K562 (cell line): ENCODE data around the gene ZNF362. TPM values are rescaled to one million over a fixed set of nuclear protein-coding genes. Genes with fewer than 3 reads are reported as not detected.

Source experiments
- ATAC-seq: fragments of 200-7000 bp; cut with Tn5 transposase; 3 replicates; pipeline ENCODE4 v1.9.1; 2020; ENCODE audit warnings: moderate library complexity
- BruUV-seq: library from RNA; stranded (reverse); fragments of 400-500 nt; replicated peaks from 2 replicates; lab custom pipeline; 2021; lab: Mats Ljungman, UMichigan
- CTCF ChIA-PET: fragments of 300-600 bp; formaldehyde crosslinking; extraction: SDS; loops from one replicate; lab custom pipeline; 2021; ENCODE audit warnings: low intra/inter-chr PET ratio; lab: Yijun Ruan, JAX
- POLR2A ChIA-PET: fragments of 300-600, 350-650 bp; sonication (Branson Sonifier 250); formaldehyde crosslinking; extraction: SDS; loops from one replicate; lab custom pipeline; 2021; ENCODE audit warnings: antibody characterized with exemption, inconsistent platforms; lab: Yijun Ruan, JAX
- DNase-seq, 4 experiments: peaks; one replicate each; pipeline versions ENCODE4 v3.0.0 to v3.0.0-alpha.2; 2011 to 2018; ENCODE audit warnings: low spot score in 3 of 4, mixed read lengths in 3 of 4; ENCODE audit errors: extremely low read depth in 1 of 4
- FAIRE-seq: peaks from 2 replicates; lab custom pipeline; 2011; peaks lifted over from hg19 to GRCh38; lab: Jason Lieb, UNC
- H2AFZ ChIP-seq: 2 replicates; pipeline ENCODE4 v1.6.0; 2011; ENCODE audit warnings: low read depth, low read length, control low read depth, inconsistent platforms
- H3K27ac ChIP-seq: fragments of 200-600 bp; 3 replicates; pipeline ENCODE4 v1.8.0; 2011; ENCODE audit warnings: low read depth, mild to moderate bottlenecking, control low read depth, inconsistent platforms, low read length, moderate library complexity, mixed read lengths; ENCODE audit errors: extremely low read depth
- H3K27me3 ChIP-seq, 2 experiments: fragments of 300-600 bp in 1 of 2; 2 replicates in 1 of 2; 3 replicates in 1 of 2; pipeline versions ENCODE4 v1.6.0 to v1.8.0; 2011; ENCODE audit warnings: inconsistent platforms in 2 of 2, low read length in 2 of 2, mild to moderate bottlenecking in 1 of 2, mixed read lengths in 1 of 2, moderate library complexity in 1 of 2; ENCODE audit not compliant: control insufficient read depth in 2 of 2, insufficient read depth in 2 of 2
- H3K36me3 ChIP-seq: fragments of 300-600 bp; 3 replicates; pipeline ENCODE4 v1.8.0; 2011; ENCODE audit warnings: mild to moderate bottlenecking, low read length, inconsistent platforms; ENCODE audit not compliant: control insufficient read depth, insufficient read depth
- H3K4me1 ChIP-seq, 2 experiments: fragments of 200-600 bp in 1 of 2; replicated peaks in 1 of 2; 2 replicates in 1 of 2; 3 replicates in 1 of 2; pipeline versions ENCODE4 v1.5.1 to v1.8.0; 2011; ENCODE audit warnings: inconsistent platforms in 2 of 2, low read length in 2 of 2, mild to moderate bottlenecking in 1 of 2, mixed read lengths in 1 of 2, moderate library complexity in 1 of 2; ENCODE audit not compliant: control insufficient read depth in 2 of 2, insufficient read depth in 2 of 2
- H3K4me2 ChIP-seq: 2 replicates; pipeline ENCODE4 v1.6.1; 2011; ENCODE audit warnings: low read length, control low read depth, inconsistent platforms, mixed read lengths; ENCODE audit not compliant: insufficient read depth
- H3K4me3 ChIP-seq: fragments of 200-600 bp; sonication (generic), shearing (Covaris generic); 2 replicates; pipeline ENCODE4 v1.5.1; 2016; ENCODE audit warnings: control low read depth, inconsistent platforms
- H3K79me2 ChIP-seq: fragments of 200-600 bp; 3 replicates; pipeline ENCODE4 v1.8.0; 2011; ENCODE audit warnings: low read length, inconsistent platforms; ENCODE audit not compliant: control insufficient read depth, insufficient read depth
- H3K9ac ChIP-seq, 2 experiments: 2 replicates each; pipeline versions ENCODE4 v1.6.0 to v1.6.1; 2011; ENCODE audit warnings: low read depth in 2 of 2, low read length in 2 of 2, control low read depth in 1 of 2, inconsistent platforms in 1 of 2, mild to moderate bottlenecking in 1 of 2, mixed read lengths in 1 of 2; ENCODE audit not compliant: insufficient read depth in 1 of 2
- H3K9me1 ChIP-seq: one replicate; pipeline ENCODE4 v1.6.0; 2011; ENCODE audit warnings: inconsistent platforms, mild to moderate bottlenecking, low read length, moderate library complexity; ENCODE audit not compliant: control insufficient read depth, insufficient read depth
- H3K9me3 ChIP-seq: replicated peaks from 2 replicates; pipeline ENCODE4 v1.5.1; 2011; ENCODE audit warnings: low read depth, low read length, inconsistent platforms; ENCODE audit not compliant: control insufficient read depth, insufficient read depth
- H4K20me1 ChIP-seq: replicated peaks from 2 replicates; pipeline ENCODE4 v1.6.1; 2011; ENCODE audit warnings: low read length, inconsistent platforms, mixed read lengths; ENCODE audit not compliant: control insufficient read depth, insufficient read depth
- ILF3 ChIP-seq: fragments of 450-650 bp; IDR thresholded peaks from 2 replicates; pipeline ENCODE4 v1.6.1; 2018; ENCODE audit warnings: antibody characterized with exemption, mild to moderate bottlenecking, moderate library complexity, borderline replicate concordance
- NFIX ChIP-seq: fragments of 250-450 bp; sonication (Bioruptor Pico); IDR thresholded peaks from 2 replicates; pipeline ENCODE4 v1.4.0; 2020; ENCODE audit warnings: low read depth, mild to moderate bottlenecking, moderate library complexity
- PTTG1 ChIP-seq: fragments of 450-650 bp; IDR thresholded peaks from 2 replicates; pipeline ENCODE4 v1.6.1; 2016; ENCODE audit warnings: low read depth, mild to moderate bottlenecking, missing genetic modification characterization, missing compliant biosample characterization
- ZNF41 ChIP-seq: fragments of 250-450 bp; sonication (Bioruptor Pico); conservative IDR thresholded peaks from 2 replicates; pipeline ENCODE4 v1.4.0; 2020; ENCODE audit warnings: mild to moderate bottlenecking
- ZNF436 ChIP-seq: fragments of 250-450, 450-650 bp; sonication (Bioruptor Pico); formaldehyde crosslinking; IDR thresholded peaks from 2 replicates; pipeline ENCODE4 v1.7.0; 2020; ENCODE audit warnings: mild to moderate bottlenecking
- WGBS: fragments of 100-300 bp; shearing (Covaris generic); methylation state at CpG from one replicate; pipeline ENCODE4 v1.1.6; 2016; ENCODE audit warnings: low coverage, mixed read lengths; ENCODE audit not compliant: insufficient coverage; ENCODE audit errors: missing lambda C conversion rate; 5-methylcytosine and 5-hydroxymethylcytosine counted together
- in situ Hi-C: fragments of 300-500 bp; cut with MboI; formaldehyde crosslinking; loops from 4 replicates; pipeline ENCODE4 v1.15.0; 2018; ENCODE audit warnings: inconsistent platforms, mixed read lengths
- intact Hi-C: fragments of 100-400 bp; cut with micrococcal nuclease; formaldehyde crosslinking; loops from 2 replicates; pipeline ENCODE4 v1.14.2; 2022
- polyA plus RNA-seq, 8 experiments: library from polyadenylated mRNA; depleted of rRNA in 4 of 8; stranded (reverse) in 5 of 8; unstranded in 3 of 8; fragments of >200 nt; fragmentation: Nextera tagmentation in 2 of 8; fragmentation: Illumina TruSeq in 1 of 8; extraction: Ambion mirVana in 2 of 8; extraction: Trizol in 1 of 8; gene quantifications; 2 replicates each; pipeline versions ENCODE4 v1.2.1 to v1.2.3, GENCODE V29; 2011 to 2014; ENCODE audit warnings: inconsistent platforms in 1 of 8, missing spikeins in 1 of 8
- total RNA-seq, 7 experiments: library from RNA; depleted of rRNA in 6 of 7; stranded (reverse); fragments of >200 nt in 6 of 7; fragmentation: Illumina TruSeq in 2 of 7; extraction: Trizol in 2 of 7; gene quantifications; 2 replicates each; pipeline versions ENCODE4 v1.2.1 to v1.2.3, GENCODE V29; 2011 to 2021; ENCODE audit warnings: low replicate concordance in 1 of 7
- TF ChIP-seq, protein P1 (sequence below): fragments of 250-450 bp; sonication (Bioruptor Pico); IDR thresholded peaks from 2 replicates; pipeline ENCODE4 v1.5.0; 2020; ENCODE audit warnings: mild to moderate bottlenecking, borderline replicate concordance
- TF ChIP-seq, protein P2 (sequence below): fragments of 450-650 bp; IDR thresholded peaks from 2 replicates; pipeline ENCODE4 v1.6.1; 2018; ENCODE audit warnings: mild to moderate bottlenecking, low read depth; ENCODE audit not compliant: partially characterized antibody

ZNF362 gene
- total and polyA plus RNA-seq, 9 of the 15 experiments (the other 6 are each of a cell fraction or from before 2014, with no cell fraction given): 0.01 to 1.1 (median 0.35) TPM; not detected in 1

DNA sequence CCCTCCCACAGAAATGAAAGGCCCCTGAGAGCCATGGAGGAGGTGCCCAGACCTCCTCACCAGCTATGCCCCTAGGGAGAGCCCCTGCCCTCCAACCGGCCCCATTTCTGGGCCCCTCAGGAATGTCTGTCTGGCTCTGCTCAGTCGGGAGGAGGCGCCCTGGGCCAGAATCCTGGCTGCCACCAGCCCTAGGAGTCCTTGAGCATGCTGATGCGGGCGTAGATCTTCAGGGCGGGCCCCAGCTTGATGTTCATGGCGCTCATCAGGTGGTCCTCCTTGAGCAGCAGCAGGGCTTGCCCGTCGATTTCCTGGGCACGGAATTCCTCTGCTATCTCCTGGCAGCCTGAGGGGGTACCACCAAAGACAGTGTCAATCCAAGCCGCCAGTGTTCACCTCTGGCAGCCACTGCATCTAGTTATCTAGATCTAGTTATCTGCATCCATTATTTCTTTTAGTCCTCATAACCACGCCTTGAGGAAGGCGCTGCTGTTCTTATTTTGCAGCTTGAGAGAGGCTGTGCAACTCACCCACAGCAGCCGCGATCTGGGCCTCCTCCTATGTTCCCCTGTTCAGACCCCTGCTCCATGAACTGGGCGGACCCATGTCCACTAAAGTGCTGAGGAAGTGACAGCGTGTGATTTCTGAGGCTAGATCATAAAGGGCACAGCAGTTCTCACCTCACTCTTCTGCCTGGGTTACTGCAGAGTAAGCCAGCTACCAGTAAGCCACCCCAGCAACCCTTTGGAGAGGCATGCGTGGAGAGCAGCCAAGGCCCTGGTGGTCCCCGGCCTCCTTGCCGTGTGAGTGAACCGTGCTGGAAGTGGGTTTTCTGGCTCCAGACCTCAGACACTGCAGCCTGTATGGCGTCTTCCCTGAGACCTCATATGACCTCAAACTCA lies 68.6 kb downstream of the ZNF362 start:
- no peaks in the 10 kb centered on the region for H3K9me1 ChIP-seq
- no peaks in the 10 kb centered on the region for H3K4me1 ChIP-seq
- H3K36me3 ChIP-seq: peaks cover 69% of the 10 kb centered on the region; the same call in 2 of the 3 replicates
- no peak overlapping the region for H2AFZ ChIP-seq
- no peaks in the 10 kb centered on the region for H3K9me3 ChIP-seq
- FAIRE-seq (no peak), ATAC-seq (no peak), DNase-seq (no peak)
- H3K79me2 ChIP-seq: no peaks in the 10 kb centered on the region
- H3K27ac ChIP-seq: no peak overlapping the region
- intact Hi-C loops: no loop called here
- 0 out of 2 replicates have a peak, but pooled peaks cover 6% of the 10 kb centered on the region for H4K20me1 ChIP-seq
- H3K4me3 ChIP-seq: no peak overlapping the region
- no TSS peak for BruUV-seq
- POLR2A ChIA-PET: interaction anchor here (0.7 to 1.8 kb wide), 3 partner anchors 13 to 17 kb away, joined by 3 to 6 read pairs (median 4); no protein-coding TSS in a partner anchor
- H3K4me2 ChIP-seq: no peak overlapping the region
- TF ChIP-seq ZNF436 (CRISPR knock-in tag) (no peak), ILF3 (no peak), PTTG1 (no peak), NFIX (CRISPR knock-in tag) (no peak), ZNF41 (CRISPR knock-in tag) (no peak)
- TF ChIP-seq, protein P1, sequence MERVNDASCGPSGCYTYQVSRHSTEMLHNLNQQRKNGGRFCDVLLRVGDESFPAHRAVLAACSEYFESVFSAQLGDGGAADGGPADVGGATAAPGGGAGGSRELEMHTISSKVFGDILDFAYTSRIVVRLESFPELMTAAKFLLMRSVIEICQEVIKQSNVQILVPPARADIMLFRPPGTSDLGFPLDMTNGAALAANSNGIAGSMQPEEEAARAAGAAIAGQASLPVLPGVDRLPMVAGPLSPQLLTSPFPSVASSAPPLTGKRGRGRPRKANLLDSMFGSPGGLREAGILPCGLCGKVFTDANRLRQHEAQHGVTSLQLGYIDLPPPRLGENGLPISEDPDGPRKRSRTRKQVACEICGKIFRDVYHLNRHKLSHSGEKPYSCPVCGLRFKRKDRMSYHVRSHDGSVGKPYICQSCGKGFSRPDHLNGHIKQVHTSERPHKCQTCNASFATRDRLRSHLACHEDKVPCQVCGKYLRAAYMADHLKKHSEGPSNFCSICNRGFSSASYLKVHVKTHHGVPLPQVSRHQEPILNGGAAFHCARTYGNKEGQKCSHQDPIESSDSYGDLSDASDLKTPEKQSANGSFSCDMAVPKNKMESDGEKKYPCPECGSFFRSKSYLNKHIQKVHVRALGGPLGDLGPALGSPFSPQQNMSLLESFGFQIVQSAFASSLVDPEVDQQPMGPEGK: no peak
- TF ChIP-seq, protein P2, sequence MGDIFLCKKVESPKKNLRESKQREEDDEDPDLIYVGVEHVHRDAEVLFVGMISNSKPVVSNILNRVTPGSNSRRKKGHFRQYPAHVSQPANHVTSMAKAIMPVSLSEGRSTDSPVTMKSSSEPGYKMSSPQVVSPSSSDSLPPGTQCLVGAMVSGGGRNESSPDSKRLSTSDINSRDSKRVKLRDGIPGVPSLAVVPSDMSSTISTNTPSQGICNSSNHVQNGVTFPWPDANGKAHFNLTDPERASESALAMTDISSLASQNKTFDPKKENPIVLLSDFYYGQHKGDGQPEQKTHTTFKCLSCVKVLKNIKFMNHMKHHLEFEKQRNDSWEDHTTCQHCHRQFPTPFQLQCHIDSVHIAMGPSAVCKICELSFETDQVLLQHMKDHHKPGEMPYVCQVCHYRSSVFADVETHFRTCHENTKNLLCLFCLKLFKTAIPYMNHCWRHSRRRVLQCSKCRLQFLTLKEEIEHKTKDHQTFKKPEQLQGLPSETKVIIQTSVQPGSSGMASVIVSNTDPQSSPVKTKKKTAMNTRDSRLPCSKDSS: no peak
- TF ChIP-seq, all 486 proteins: peak for 0
- H3K27me3 ChIP-seq: peaks cover 0 to 9% of the 10 kb centered on the region in 2 experiments; a peak in 3 of 5 replicates
- WGBS: 91% methylated on average over 20 of the region's 22 CpGs
- CTCF ChIA-PET: no interaction called here
- H3K9ac ChIP-seq: no peak overlapping the region
- in situ Hi-C loops: no loop called here
